ENCODE measurements around the gene TMPRSS2. TPM values are rescaled to one million over a fixed set of nuclear protein-coding genes. Genes with fewer than 3 reads are reported as not detected.

TMPRSS2 gene
- total and polyA plus RNA-seq, 2 of the 13 experiments (the other 11 are each of a cell fraction or from before 2014, with no cell fraction given) = 1.7 to 1.8 TPM

- Histone ChIP-seq H3K79me2 (ENCODE audit: insufficient read depth, low read length) (no peaks in the 10 kb centered on the region), H3K4me1 (ENCODE audit: insufficient read depth, low read length) (peaks cover 26% of the 10 kb centered on the region), H2AFZ (ENCODE audit: low read length) (no peak overlapping the region), H3K4me3 (replicated peaks in 1 of 3; ENCODE audit: insufficient read depth in 1 of 3, low read depth in 2 of 3, low read length in 3 of 3) (no peak overlapping the region), H3K9ac (ENCODE audit: insufficient read depth, low read depth, low read length) (no peak overlapping the region), H3K27ac (ENCODE audit: extremely low read length, insufficient read depth, low read length) (no peak overlapping the region), H3K9me3 (ENCODE audit: low read length) (no peaks in the 10 kb centered on the region), H3K27me3 (ENCODE audit: control insufficient read depth in 1 of 2, insufficient read depth in 2 of 2, low read length in 2 of 2) (no peaks in the 10 kb centered on the region), H4K20me1 (ENCODE audit: insufficient read depth, low read length) (no peaks in the 10 kb centered on the region), H3K36me3 (replicated peaks in 1 of 2; ENCODE audit: control insufficient read depth in 1 of 2, insufficient read depth in 2 of 2, low read length in 2 of 2) (no peaks in the 10 kb centered on the region), H3K4me2 (ENCODE audit: low read depth, low read length) (no peak overlapping the region)
- FAIRE-seq (no peak), DNase-seq (ENCODE audit: low spot score) (no peak), ATAC-seq (no peak)
- BruUV-seq (replicated peaks) = no TSS peak
- ChIA-PET CTCF (ENCODE audit: low intra/inter-chr PET ratio, low total read pairs) (no interaction called here), POLR2A (no interaction called here)
- TF ChIP-seq, protein P1, sequence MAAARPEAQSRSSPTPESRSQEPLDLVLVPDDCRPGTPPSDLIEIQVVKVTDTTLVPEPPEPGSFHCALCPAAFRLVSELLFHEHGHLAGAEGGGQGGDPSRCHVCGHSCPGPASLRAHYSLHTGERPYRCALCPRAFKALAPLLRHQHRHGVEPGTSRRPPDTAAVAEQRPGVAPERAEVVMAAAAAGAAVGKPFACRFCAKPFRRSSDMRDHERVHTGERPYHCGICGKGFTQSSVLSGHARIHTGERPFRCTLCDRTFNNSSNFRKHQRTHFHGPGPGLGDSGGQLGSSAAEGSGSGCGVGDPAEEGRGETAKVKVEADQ (CRISPR knock-in tag; IDR thresholded peaks at IDR 0.05; ENCODE audit: borderline replicate concordance) = no peak
- no peak for TF ChIP-seq ZNF652 (CRISPR knock-in tag; IDR thresholded peaks at IDR 0.05; ENCODE audit: borderline replicate concordance, low read depth)
- no peak for TF ChIP-seq ZNF3 (CRISPR knock-in tag; IDR thresholded peaks at IDR 0.05)
- no peak for TF ChIP-seq ZC3H4 (CRISPR knock-in tag; IDR thresholded peaks at IDR 0.05; ENCODE audit: borderline replicate concordance)
- TF ChIP-seq, protein P2, sequence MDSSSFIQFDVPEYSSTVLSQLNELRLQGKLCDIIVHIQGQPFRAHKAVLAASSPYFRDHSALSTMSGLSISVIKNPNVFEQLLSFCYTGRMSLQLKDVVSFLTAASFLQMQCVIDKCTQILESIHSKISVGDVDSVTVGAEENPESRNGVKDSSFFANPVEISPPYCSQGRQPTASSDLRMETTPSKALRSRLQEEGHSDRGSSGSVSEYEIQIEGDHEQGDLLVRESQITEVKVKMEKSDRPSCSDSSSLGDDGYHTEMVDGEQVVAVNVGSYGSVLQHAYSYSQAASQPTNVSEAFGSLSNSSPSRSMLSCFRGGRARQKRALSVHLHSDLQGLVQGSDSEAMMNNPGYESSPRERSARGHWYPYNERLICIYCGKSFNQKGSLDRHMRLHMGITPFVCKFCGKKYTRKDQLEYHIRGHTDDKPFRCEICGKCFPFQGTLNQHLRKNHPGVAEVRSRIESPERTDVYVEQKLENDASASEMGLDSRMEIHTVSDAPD (CRISPR knock-in tag; IDR thresholded peaks at IDR 0.05) = no peak
- no peak for TF ChIP-seq ZFP82 (CRISPR knock-in tag; IDR thresholded peaks at IDR 0.05; ENCODE audit: borderline replicate concordance)
- TF ChIP-seq EP300 (IDR thresholded peaks at IDR 0.05; ENCODE audit: low read depth in 2 of 2, low read length in 2 of 2) = no peak
- no peak for TF ChIP-seq EP300 (CRISPR knock-in tag; IDR thresholded peaks at IDR 0.05; ENCODE audit: borderline replicate concordance)
- no peak for TF ChIP-seq RNF219 (CRISPR knock-in tag; IDR thresholded peaks at IDR 0.05)
- TF ChIP-seq ZNF382 (CRISPR knock-in tag; IDR thresholded peaks at IDR 0.05; ENCODE audit: borderline replicate concordance) = no peak
- TF ChIP-seq ZNF556 (CRISPR knock-in tag; IDR thresholded peaks at IDR 0.05; ENCODE audit: borderline replicate concordance) = no peak
- TF ChIP-seq PBX2 (CRISPR knock-in tag; IDR thresholded peaks at IDR 0.05) = no peak
- TF ChIP-seq TBP (CRISPR knock-in tag; IDR thresholded peaks at IDR 0.05) = no peak
- no peak for TF ChIP-seq NRL (CRISPR knock-in tag; IDR thresholded peaks at IDR 0.05; ENCODE audit: borderline replicate concordance)
- TF ChIP-seq FOXC1 (CRISPR knock-in tag; IDR thresholded peaks at IDR 0.05; ENCODE audit: borderline replicate concordance) = no peak
- in situ Hi-C loops (cut with HindIII; ENCODE audit: extremely low pct_ligation_motif_present, low pct_unique_long_range_greater_than_20kb) (no loop called here), intact Hi-C loops (cut with micrococcal nuclease; ENCODE audit: unreplicated experiment) (no loop called here)
- 86% methylated on average over 6 of the region's 6 CpGs for WGBS (ENCODE audit: low lambda C conversion rate)
These were observed 25.7 kb downstream of the TMPRSS2 start for GRCh38 chr21:41482301-41482700.

All from HepG2 (cell line).